H9 (cell line): ENCODE measurements around the gene SLC22A13. TPM values are rescaled to one million over a fixed set of nuclear protein-coding genes. Genes with fewer than 3 reads are reported as not detected.

ENCODE experiments used
- DNase-seq: peaks from one replicate; pipeline ENCODE4 v3.0.0-alpha.2; 2017
- H2AFZ ChIP-seq: one replicate; pipeline ENCODE4 v1.6.1; 2013; ENCODE audit warnings: mild to moderate bottlenecking, low read length, control low read depth, moderate library complexity
- H2AK5ac ChIP-seq: 2 replicates; pipeline ENCODE4 v1.6.1; 2013; ENCODE audit warnings: low read length, control low read depth, mixed read lengths; ENCODE audit not compliant: insufficient read length
- H2BK120ac ChIP-seq: one replicate; pipeline ENCODE4 v1.6.1; 2013; ENCODE audit warnings: low read depth, mild to moderate bottlenecking, low read length, control low read depth, inconsistent platforms; ENCODE audit not compliant: poor library complexity, severe bottlenecking
- H2BK12ac ChIP-seq: 2 replicates; pipeline ENCODE4 v1.6.1; 2013; ENCODE audit warnings: low read length, control low read depth, mixed read lengths, low read depth; ENCODE audit not compliant: insufficient read length
- H2BK15ac ChIP-seq: 2 replicates; pipeline ENCODE4 v1.6.1; 2013; ENCODE audit warnings: low read depth, low read length, control low read depth
- H2BK20ac ChIP-seq: one replicate; pipeline ENCODE4 v1.6.1; 2013; ENCODE audit warnings: low read depth, mild to moderate bottlenecking, low read length, control low read depth, inconsistent platforms; ENCODE audit not compliant: poor library complexity, severe bottlenecking
- H2BK5ac ChIP-seq: 2 replicates; pipeline ENCODE4 v1.6.1; 2013; ENCODE audit warnings: low read length, control low read depth, mixed read lengths; ENCODE audit not compliant: insufficient read length
- H3K14ac ChIP-seq: 2 replicates; pipeline ENCODE4 v1.6.1; 2013; ENCODE audit warnings: low read length, control low read depth; ENCODE audit not compliant: insufficient read depth
- H3K18ac ChIP-seq: 2 replicates; pipeline ENCODE4 v1.6.1; 2013; ENCODE audit warnings: low read depth, mild to moderate bottlenecking, mixed read lengths, low read length, control low read depth; ENCODE audit not compliant: insufficient read length
- H3K23ac ChIP-seq: 2 replicates; pipeline ENCODE4 v1.6.1; 2013; ENCODE audit warnings: low read length, control low read depth, mixed read lengths, low read depth; ENCODE audit not compliant: insufficient read length
- H3K23me2 ChIP-seq: 2 replicates; pipeline ENCODE4 v1.6.1; 2013; ENCODE audit warnings: low read depth, mild to moderate bottlenecking, mixed read lengths, low read length, control low read depth; ENCODE audit not compliant: insufficient read length, poor library complexity, severe bottlenecking
- H3K27ac ChIP-seq: 2 replicates; pipeline ENCODE4 v1.5.1; 2013; ENCODE audit warnings: low read length, control low read depth, mixed read lengths, low read depth; ENCODE audit not compliant: insufficient read length
- H3K27me3 ChIP-seq: 2 replicates; pipeline ENCODE4 v1.6.1; 2013; ENCODE audit warnings: low read length, control low read depth, inconsistent platforms; ENCODE audit not compliant: insufficient read depth
- H3K4ac ChIP-seq: 2 replicates; pipeline ENCODE4 v1.6.1; 2013; ENCODE audit warnings: low read depth, mild to moderate bottlenecking, control low read depth, inconsistent platforms, low read length, moderate library complexity
- H3K4me1 ChIP-seq: 2 replicates; pipeline ENCODE4 v1.6.1; 2013; ENCODE audit warnings: low read length, control low read depth, inconsistent platforms; ENCODE audit not compliant: insufficient read depth
- H3K4me2 ChIP-seq: 2 replicates; pipeline ENCODE4 v1.6.1; 2013; ENCODE audit warnings: low read length, control low read depth, mixed read lengths; ENCODE audit not compliant: insufficient read length, insufficient read depth
- H3K56ac ChIP-seq: 2 replicates; pipeline ENCODE4 v1.6.1; 2013; ENCODE audit warnings: low read depth, mild to moderate bottlenecking, mixed read lengths, low read length, control low read depth; ENCODE audit not compliant: insufficient read length
- H3K79me1 ChIP-seq: 2 replicates; pipeline ENCODE4 v1.6.1; 2013; ENCODE audit warnings: low read depth, mild to moderate bottlenecking, moderate library complexity, low read length, control low read depth, inconsistent platforms; ENCODE audit not compliant: insufficient read depth, poor library complexity, severe bottlenecking
- H3K79me2 ChIP-seq: 2 replicates; pipeline ENCODE4 v1.6.1; 2013; ENCODE audit warnings: low read length, control low read depth, inconsistent platforms; ENCODE audit not compliant: insufficient read depth
- H3K9ac ChIP-seq: 2 replicates; pipeline ENCODE4 v1.6.1; 2013; ENCODE audit warnings: low read length, control low read depth, mixed read lengths; ENCODE audit not compliant: insufficient read length; ENCODE audit errors: extremely low read depth
- H3K9me3 ChIP-seq: one replicate; pipeline ENCODE4 v1.6.1; 2013; ENCODE audit warnings: low read depth, low read length, inconsistent platforms; ENCODE audit not compliant: control insufficient read depth
- H3T11ph ChIP-seq: one replicate; pipeline ENCODE4 v1.6.1; 2013; ENCODE audit warnings: mild to moderate bottlenecking, low read length, control low read depth, inconsistent platforms
- H4K20me1 ChIP-seq: one replicate; pipeline ENCODE4 v1.6.1; 2013; ENCODE audit not compliant: control insufficient read depth, insufficient read length, insufficient read depth
- H4K5ac ChIP-seq: 2 replicates; pipeline ENCODE4 v1.6.1; 2013; ENCODE audit warnings: low read depth, mild to moderate bottlenecking, mixed read lengths, low read length, control low read depth; ENCODE audit not compliant: insufficient read length
- H4K8ac ChIP-seq: replicated peaks from 2 replicates; pipeline ENCODE4 v1.6.1; 2013; ENCODE audit warnings: low read length, control low read depth, mixed read lengths, low read depth; ENCODE audit not compliant: insufficient read length
- H4K91ac ChIP-seq: 2 replicates; pipeline ENCODE4 v1.6.1; 2013; ENCODE audit warnings: low read depth, mild to moderate bottlenecking, moderate library complexity, mixed read lengths, low read length, control low read depth; ENCODE audit not compliant: insufficient read length
- H3K27ac Mint-ChIP-seq, 3 experiments: 2 replicates in 2 of 3; 3 replicates in 1 of 3; pipeline ENCODE4 v1.8.0; 2020 to 2021; ENCODE audit warnings: mixed read lengths in 3 of 3, mild to moderate bottlenecking in 1 of 3, moderate library complexity in 1 of 3
- H3K27me3 Mint-ChIP-seq: 2 replicates; pipeline ENCODE4 v1.8.0; 2021; ENCODE audit warnings: low read depth, mild to moderate bottlenecking, moderate library complexity, mixed read lengths
- H3K36me3 Mint-ChIP-seq, 3 experiments: 2 replicates in 2 of 3; 3 replicates in 1 of 3; pipeline ENCODE4 v1.8.0; 2020 to 2021; ENCODE audit warnings: low read depth in 3 of 3, mixed read lengths in 3 of 3; ENCODE audit not compliant: insufficient read depth in 1 of 3
- H3K4me1 Mint-ChIP-seq, 2 experiments: 2 replicates each; pipeline ENCODE4 v1.8.0; 2020; ENCODE audit warnings: mixed read lengths in 2 of 2
- H3K4me3 Mint-ChIP-seq, 2 experiments: 2 replicates in 1 of 2; 3 replicates in 1 of 2; pipeline ENCODE4 v1.8.0; 2020 to 2021; ENCODE audit warnings: mild to moderate bottlenecking in 2 of 2, mixed read lengths in 2 of 2, moderate library complexity in 1 of 2
- H3K9me3 Mint-ChIP-seq, 2 experiments: 2 replicates in 1 of 2; 3 replicates in 1 of 2; pipeline ENCODE4 v1.8.0; 2020; ENCODE audit warnings: mild to moderate bottlenecking in 2 of 2, mixed read lengths in 2 of 2, moderate library complexity in 1 of 2
- CTCF ChIP-seq: fragments of 200-600 bp; sonication (generic); conservative IDR thresholded peaks from 3 replicates; pipeline ENCODE4 v1.8.0; 2021; ENCODE audit warnings: antibody characterized with exemption, mild to moderate bottlenecking
- WGBS: extraction: QIAGEN DNeasy Blood & Tissue Kit; methylation state at CpG from one replicate; pipeline ENCODE4 v1.1.7; 2013; ENCODE audit warnings: missing lambda C conversion rate, low lambda C conversion rate, mixed read lengths; ENCODE audit not compliant: insufficient read length; ENCODE audit errors: extremely low coverage; 5-methylcytosine and 5-hydroxymethylcytosine counted together
- total RNA-seq: library from RNA; stranded (reverse); gene quantifications from 2 replicates; pipeline ENCODE4 v1.2.1, GENCODE V29; 2021

Gene SLC22A13
- total RNA-seq, 1 experiment from 2014 or later: not detected

- Histone ChIP-seq H3K4ac (no peak overlapping the region), H3K27me3 (no peaks in the 10 kb centered on the region), H3K27ac (no peak overlapping the region), H3K9ac (no peak overlapping the region), H3K23ac (no peak overlapping the region), H2AK5ac (no peak overlapping the region), H3K79me1 (no peaks in the 10 kb centered on the region), H3K14ac (no peak overlapping the region), H3K18ac (no peak overlapping the region), H3T11ph (no peak overlapping the region), H4K20me1 (no peaks in the 10 kb centered on the region), H2BK20ac (no peak overlapping the region), H3K79me2 (no peaks in the 10 kb centered on the region), H4K91ac (no peak overlapping the region), H3K9me3 (no peaks in the 10 kb centered on the region), H2BK15ac (no peak overlapping the region), H3K23me2 (no peaks in the 10 kb centered on the region), H2AFZ (no peak overlapping the region), H2BK5ac (no peak overlapping the region), H3K4me1 (no peaks in the 10 kb centered on the region), H2BK120ac (no peak overlapping the region), H4K5ac (no peak overlapping the region), H2BK12ac (no peak overlapping the region), H3K4me2 (no peak overlapping the region), H4K8ac (no peak overlapping the region), H3K56ac (no peak overlapping the region)
- H3K9me3 Mint-ChIP-seq: no peaks in the 10 kb centered on the region
- peaks cover 0 to 3% of the 10 kb centered on the region in 2 experiments; a peak in 1 of 4 replicates for H3K4me1 Mint-ChIP-seq
- no CpG with 5 or more reads among the region's 2 CpGs for WGBS
- TF ChIP-seq CTCF: no peak
- no peak overlapping the region for H3K27ac Mint-ChIP-seq
- H3K27me3 Mint-ChIP-seq: no peaks in the 10 kb centered on the region
- H3K4me3 Mint-ChIP-seq: no peak overlapping the region
- peaks cover 20 to 70% (median 61%) of the 10 kb centered on the region in 3 experiments; a peak in 6 of 7 replicates for H3K36me3 Mint-ChIP-seq
- DNase-seq: no peak
These were observed 15.4 kb upstream of the SLC22A13 start for GRCh38 chr3:38250198-38250597.
